WTC11 (cell line): ENCODE data around the gene SYT1.

ENCODE experiments used
- CBFB ChIP-seq: sonication (generic); formaldehyde crosslinking; IDR thresholded peaks from 2 replicates; pipeline ENCODE4 v1.8.1; 2022; ENCODE audit warnings: mild to moderate bottlenecking, low read depth, missing genetic modification reagents
- CTCF ChIP-seq: fragments of 200-600 bp; IDR thresholded peaks from 2 replicates; pipeline ENCODE4 v1.8.0; 2022; ENCODE audit warnings: antibody characterized with exemption
- E2F1 ChIP-seq: sonication (generic); formaldehyde crosslinking; IDR thresholded peaks from 2 replicates; pipeline ENCODE4 v1.8.0; 2022; ENCODE audit warnings: mild to moderate bottlenecking, missing genetic modification reagents
- FOXP4 ChIP-seq: sonication (generic); formaldehyde crosslinking; IDR thresholded peaks from 2 replicates; pipeline ENCODE4 v1.8.0; 2022; ENCODE audit warnings: mild to moderate bottlenecking, missing genetic modification reagents
- MAX ChIP-seq: sonication (generic); formaldehyde crosslinking; IDR thresholded peaks from 2 replicates; pipeline ENCODE4 v1.8.0; 2022; ENCODE audit warnings: mild to moderate bottlenecking, missing genetic modification reagents
- ZNF121 ChIP-seq: sonication (generic); formaldehyde crosslinking; IDR thresholded peaks from 2 replicates; pipeline ENCODE4 v1.8.0; 2023; ENCODE audit warnings: missing genetic modification reagents

- TF ChIP-seq MAX (CRISPR knock-in tag): no peak
- TF ChIP-seq ZNF121 (CRISPR knock-in tag): no peak
- TF ChIP-seq CBFB: no peak
- TF ChIP-seq CTCF: no peak
- no peak for TF ChIP-seq FOXP4 (CRISPR knock-in tag)
- TF ChIP-seq E2F1 (CRISPR knock-in tag): no peak
These were observed 502.5 kb downstream of the SYT1 start for GRCh38 chr12:79367032-79367589.
